ENCODE data around the gene COL5A1.

Gene COL5A1

DNA sequence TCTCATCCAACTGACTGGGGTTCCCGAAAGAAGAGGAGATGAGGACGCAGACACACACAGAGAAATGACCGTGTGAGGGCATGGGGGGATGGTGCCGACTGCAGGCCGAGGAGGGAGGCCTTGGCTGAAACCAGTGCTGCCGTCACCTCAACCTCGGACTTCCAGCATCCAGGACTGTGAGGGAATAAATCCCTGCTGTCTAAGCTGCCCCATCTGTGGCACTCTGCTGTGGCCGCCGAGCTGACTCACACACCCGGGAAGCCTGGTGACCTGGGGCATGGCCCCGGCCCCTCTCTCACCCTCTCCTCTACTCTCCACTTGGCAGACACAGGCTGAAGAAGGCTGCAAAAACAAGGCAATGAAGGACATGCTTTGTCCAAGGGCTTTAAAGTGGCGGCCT lies 4.4 kb upstream of the COL5A1 start:
- Histone ChIP-seq H3K9ac (ENCODE audit: insufficient read length) (no peak overlapping the region), H3K27ac (no peak overlapping the region), H3K4me3 (no peak overlapping the region), H3K36me3 (ENCODE audit: insufficient read depth, low read length) (no peaks in the 10 kb centered on the region), H3K9me3 (ENCODE audit: low read depth, low read length) (no peaks in the 10 kb centered on the region)
- DNase-seq (ENCODE audit: low read depth, low spot score), result no peak
- TF ChIP-seq EZH2 (IDR thresholded peaks at IDR 0.05) (no peak), POLR2AphosphoS5 (IDR thresholded peaks at IDR 0.05; ENCODE audit: borderline replicate concordance, low read depth, low read length) (no peak), FOXP2 (optimal IDR thresholded peaks at IDR 0.05; ENCODE audit: control extremely low read depth, extremely low read length, insufficient read depth) (no peak)

GRCh38 chr9:134637696-134638501 lies 3.7 kb upstream of the COL5A1 start:
- TF ChIP-seq EZH2 (IDR thresholded peaks at IDR 0.05) (no peak), POLR2AphosphoS5 (IDR thresholded peaks at IDR 0.05; ENCODE audit: borderline replicate concordance, low read depth, low read length) (no peak), FOXP2 (optimal IDR thresholded peaks at IDR 0.05; ENCODE audit: control extremely low read depth, extremely low read length, insufficient read depth) (no peak)
- Histone ChIP-seq H3K4me3 (no peak overlapping the region), H3K9ac (ENCODE audit: insufficient read length) (no peak overlapping the region), H3K36me3 (ENCODE audit: insufficient read depth, low read length) (no peaks in the 10 kb centered on the region), H3K27ac (no peak overlapping the region), H3K9me3 (ENCODE audit: low read depth, low read length) (no peaks in the 10 kb centered on the region)
- DNase-seq (ENCODE audit: low read depth, low spot score), result no peak

DNA sequence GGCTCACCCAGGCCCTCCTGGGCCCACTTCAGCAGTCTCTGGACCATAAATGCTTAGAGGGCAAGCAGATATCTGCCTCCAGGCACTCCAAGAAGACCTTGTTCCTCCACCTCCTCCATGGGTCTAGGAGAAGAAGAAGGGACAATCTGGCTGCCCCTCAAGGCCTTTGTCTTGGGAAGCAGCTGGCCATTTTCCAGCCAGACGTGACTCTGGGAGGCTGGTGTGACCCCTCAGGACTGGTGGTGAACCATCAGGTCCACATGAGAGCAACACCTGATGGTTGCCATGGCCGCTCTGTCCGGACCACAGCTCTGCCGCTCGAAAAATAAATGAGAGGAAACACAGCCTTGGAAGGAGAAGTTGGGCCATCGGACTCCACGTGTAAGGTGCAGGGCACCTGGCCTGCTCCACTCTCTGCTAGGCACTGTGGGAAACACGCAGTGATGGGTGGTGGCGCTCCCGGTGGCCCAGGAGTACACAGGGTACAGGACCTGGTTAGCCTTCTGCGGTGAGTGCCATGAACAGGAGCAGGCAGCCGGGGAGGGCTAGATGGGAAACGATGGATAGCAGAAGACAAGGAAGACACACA lies 3.0 kb upstream of the COL5A1 start:
- Histone ChIP-seq H3K4me3 (no peak overlapping the region), H3K27ac (no peak overlapping the region), H3K9me3 (ENCODE audit: low read depth, low read length) (no peaks in the 10 kb centered on the region), H3K36me3 (ENCODE audit: insufficient read depth, low read length) (no peaks in the 10 kb centered on the region), H3K9ac (ENCODE audit: insufficient read length) (no peak overlapping the region)
- no peak for TF ChIP-seq POLR2AphosphoS5 (IDR thresholded peaks at IDR 0.05; ENCODE audit: borderline replicate concordance, low read depth, low read length)
- TF ChIP-seq EZH2 (IDR thresholded peaks at IDR 0.05), result no peak
- no peak for TF ChIP-seq FOXP2 (optimal IDR thresholded peaks at IDR 0.05; ENCODE audit: control extremely low read depth, extremely low read length, insufficient read depth)
- DNase-seq (ENCODE audit: low read depth, low spot score), result no peak

DNA sequence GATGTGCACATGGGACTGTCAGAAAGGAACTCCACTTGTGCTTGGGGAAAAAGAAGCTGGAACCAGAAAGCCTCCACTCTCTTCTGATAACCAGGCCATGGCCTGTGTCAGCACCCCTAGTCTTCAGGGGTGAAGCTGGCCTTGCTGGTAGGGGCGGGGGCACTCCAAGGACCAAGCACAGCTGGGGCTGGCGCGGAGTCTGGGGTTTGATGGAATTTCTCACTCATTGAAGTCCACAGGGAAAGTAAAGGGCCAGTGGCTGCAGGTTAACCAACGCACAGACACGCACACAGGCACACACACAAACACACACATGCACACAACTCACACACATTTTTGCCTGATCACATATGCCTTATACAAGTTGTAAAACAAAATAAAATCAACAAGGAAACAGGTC lies 1.6 kb upstream of the COL5A1 start:
- TF ChIP-seq POLR2AphosphoS5 (IDR thresholded peaks at IDR 0.05; ENCODE audit: borderline replicate concordance, low read depth, low read length) (no peak), EZH2 (IDR thresholded peaks at IDR 0.05) (no peak), FOXP2 (optimal IDR thresholded peaks at IDR 0.05; ENCODE audit: control extremely low read depth, extremely low read length, insufficient read depth) (no peak)
- H3K36me3 ChIP-seq (ENCODE audit: insufficient read depth, low read length), result no peaks in the 10 kb centered on the region
- H3K9ac ChIP-seq (ENCODE audit: insufficient read length), result no peak overlapping the region
- H3K27ac ChIP-seq, result peak overlapping the region; percentile 75; the same call in 1 of the 2 replicates
- no peak for DNase-seq (ENCODE audit: low read depth, low spot score)
- H3K4me3 ChIP-seq, result no peak overlapping the region
- no peaks in the 10 kb centered on the region for H3K9me3 ChIP-seq (ENCODE audit: low read depth, low read length)

DNA sequence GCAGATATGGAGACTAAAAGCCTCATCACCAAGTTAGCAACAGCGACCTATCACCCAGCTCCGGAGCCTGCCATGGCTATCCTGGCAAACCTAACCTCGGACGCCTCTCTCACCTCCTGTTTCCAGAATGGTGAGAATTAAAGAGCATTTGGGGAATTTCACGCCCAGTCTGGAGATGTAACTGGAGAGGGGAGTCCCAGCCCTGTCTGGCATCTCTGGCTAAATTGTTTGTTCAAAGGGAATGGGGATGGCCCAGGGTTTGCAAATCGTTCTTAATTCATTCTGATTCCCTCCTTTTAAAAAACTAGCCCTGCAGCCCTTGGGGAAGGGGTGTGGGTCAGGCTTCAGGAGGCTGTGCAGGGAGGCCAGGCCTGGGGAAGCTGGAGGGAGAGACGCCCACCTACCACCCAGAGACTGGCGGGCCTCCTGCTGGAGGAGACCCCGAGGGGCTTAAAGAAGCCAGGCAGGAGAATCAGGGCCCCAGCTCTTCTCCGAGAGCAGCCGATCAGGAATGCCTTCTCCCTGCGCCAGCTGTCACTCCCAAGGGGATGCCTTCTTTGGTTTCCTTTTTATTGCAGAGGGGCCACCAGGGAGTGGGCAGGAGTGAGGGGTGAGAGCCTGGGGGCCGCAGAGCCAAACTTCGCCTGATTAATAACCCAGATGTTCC lies 964 bp upstream of the COL5A1 start:
- peak overlapping the region; percentile 63 for H3K9ac ChIP-seq (ENCODE audit: insufficient read length)
- TF ChIP-seq FOXP2 (optimal IDR thresholded peaks at IDR 0.05; ENCODE audit: control extremely low read depth, extremely low read length, insufficient read depth) (no peak), EZH2 (IDR thresholded peaks at IDR 0.05) (no peak), POLR2AphosphoS5 (IDR thresholded peaks at IDR 0.05; ENCODE audit: borderline replicate concordance, low read depth, low read length) (no peak)
- H3K27ac ChIP-seq, result peak overlapping the region; percentile 75; the same call in 1 of the 2 replicates
- no peak for DNase-seq (ENCODE audit: low read depth, low spot score)
- peak overlapping the region; percentile 88 for H3K4me3 ChIP-seq
- H3K36me3 ChIP-seq (ENCODE audit: insufficient read depth, low read length), result no peaks in the 10 kb centered on the region
- no peaks in the 10 kb centered on the region for H3K9me3 ChIP-seq (ENCODE audit: low read depth, low read length)

- no peak for DNase-seq (ENCODE audit: low read depth, low spot score)
- TF ChIP-seq FOXP2 (optimal IDR thresholded peaks at IDR 0.05; ENCODE audit: control extremely low read depth, extremely low read length, insufficient read depth) (no peak), POLR2AphosphoS5 (IDR thresholded peaks at IDR 0.05; ENCODE audit: borderline replicate concordance, low read depth, low read length) (no peak), EZH2 (IDR thresholded peaks at IDR 0.05) (no peak)
- Histone ChIP-seq H3K4me3 (peak overlapping the region; percentile 88), H3K9me3 (ENCODE audit: low read depth, low read length) (no peaks in the 10 kb centered on the region), H3K9ac (ENCODE audit: insufficient read length) (peak overlapping the region; percentile 67), H3K27ac (peak overlapping the region; percentile 25; the same call in 1 of the 2 replicates), H3K36me3 (ENCODE audit: insufficient read depth, low read length) (no peaks in the 10 kb centered on the region; the same call in 1 of the 2 replicates)
Measured at GRCh38 chr9:134641990-134642384, 384 bp downstream of the COL5A1 start.

DNA sequence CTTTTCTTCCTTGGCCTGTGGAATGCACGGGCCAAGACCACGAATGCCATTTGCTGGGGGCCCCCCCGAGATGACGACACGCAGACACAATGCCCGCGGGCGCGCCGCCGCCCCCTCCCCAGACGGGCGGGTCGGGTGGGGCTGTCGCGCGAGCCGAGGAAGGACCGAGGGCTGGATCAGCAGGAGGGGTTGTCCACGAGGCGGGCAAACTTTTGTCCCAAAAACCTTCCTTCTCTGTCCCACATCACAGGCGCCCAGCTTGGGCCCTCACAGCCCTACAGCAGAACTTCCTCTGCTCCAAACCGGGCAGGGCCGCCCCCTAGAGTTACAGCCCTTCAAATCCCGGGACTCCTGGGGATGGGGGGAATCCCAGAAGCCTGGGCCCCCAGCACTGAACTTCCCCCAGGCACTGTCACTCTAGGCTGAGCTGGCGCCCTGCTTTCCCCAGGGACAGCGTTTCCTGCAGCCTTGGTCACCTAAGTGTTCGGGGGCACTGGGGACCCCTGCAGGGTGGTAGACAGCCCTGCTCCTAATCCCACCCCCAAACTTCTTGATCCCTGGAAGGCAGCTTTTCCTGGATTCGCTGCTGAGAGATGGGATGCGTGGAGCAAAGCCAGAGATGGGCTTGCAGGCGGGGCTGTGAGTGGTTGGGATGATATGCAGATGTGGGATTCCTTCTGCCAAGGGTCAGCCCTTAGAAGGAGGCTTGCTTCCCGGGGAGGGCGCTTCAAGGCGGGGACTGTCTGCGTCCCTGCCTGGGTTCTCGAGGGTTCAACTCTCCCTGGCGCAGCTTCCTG lies 980 bp downstream of the COL5A1 start:
- H3K27ac ChIP-seq, result no peak overlapping the region
- no peak for DNase-seq (ENCODE audit: low read depth, low spot score)
- peak overlapping the region; percentile 67 for H3K9ac ChIP-seq (ENCODE audit: insufficient read length)
- H3K9me3 ChIP-seq (ENCODE audit: low read depth, low read length), result no peaks in the 10 kb centered on the region
- TF ChIP-seq EZH2 (IDR thresholded peaks at IDR 0.05), result no peak
- TF ChIP-seq POLR2AphosphoS5 (IDR thresholded peaks at IDR 0.05; ENCODE audit: borderline replicate concordance, low read depth, low read length), result no peak
- TF ChIP-seq FOXP2 (optimal IDR thresholded peaks at IDR 0.05; ENCODE audit: control extremely low read depth, extremely low read length, insufficient read depth), result no peak
- no peaks in the 10 kb centered on the region; the same call in 1 of the 2 replicates for H3K36me3 ChIP-seq (ENCODE audit: insufficient read depth, low read length)
- peak overlapping the region; percentile 88 for H3K4me3 ChIP-seq

Data from SK-N-MC (cell line).